HFFc6 (cell line): ENCODE measurements around the gene BOLL. TPM values are rescaled to one million over a fixed set of nuclear protein-coding genes. Genes with fewer than 3 reads are reported as not detected.
A peak's percentile ranks its signal among the peaks of the same experiment; 100 is the strongest.

Experiments
- DNase-seq: peaks from one replicate; pipeline ENCODE4 v3.0.0-alpha.2; 2018
- H3K27ac Mint-ChIP-seq: 2 replicates; pipeline ENCODE4 v1.8.0; 2020; ENCODE audit warnings: mild to moderate bottlenecking, mixed read lengths
- H3K27me3 Mint-ChIP-seq: 2 replicates; pipeline ENCODE4 v1.8.0; 2021; ENCODE audit warnings: mild to moderate bottlenecking, moderate library complexity, mixed read lengths; ENCODE audit not compliant: insufficient read depth
- H3K36me3 Mint-ChIP-seq: 2 replicates; pipeline ENCODE4 v1.8.0; 2021; ENCODE audit warnings: low read depth, mixed read lengths
- H3K4me1 Mint-ChIP-seq: 2 replicates; pipeline ENCODE4 v1.8.0; 2020; ENCODE audit warnings: low read depth, mixed read lengths
- H3K4me3 Mint-ChIP-seq: 2 replicates; pipeline ENCODE4 v1.8.0; 2020; ENCODE audit warnings: mild to moderate bottlenecking, moderate library complexity, mixed read lengths
- H3K9me3 Mint-ChIP-seq: 2 replicates; pipeline ENCODE4 v1.8.0; 2020; ENCODE audit warnings: mild to moderate bottlenecking, mixed read lengths
- total RNA-seq, 6 experiments: library from RNA; stranded (reverse); fragmentation: NEBNext Ultra II Directional; extraction: Animal tissue kit (Norgen Biotek cat#: 25700); gene quantifications; 2 replicates in 1 of 6; 3 replicates in 5 of 6; pipeline ENCODE4 v1.2.3, GENCODE V29; 2021
- TF ChIP-seq, protein P1 (sequence below): fragments of 200-600 bp; sonication (generic); IDR thresholded peaks from 2 replicates; pipeline ENCODE4 v1.5.0; 2021; ENCODE audit warnings: antibody characterized with exemption, mild to moderate bottlenecking

Gene BOLL
- total RNA-seq, 6 experiments from 2014 or later = not detected

DNA sequence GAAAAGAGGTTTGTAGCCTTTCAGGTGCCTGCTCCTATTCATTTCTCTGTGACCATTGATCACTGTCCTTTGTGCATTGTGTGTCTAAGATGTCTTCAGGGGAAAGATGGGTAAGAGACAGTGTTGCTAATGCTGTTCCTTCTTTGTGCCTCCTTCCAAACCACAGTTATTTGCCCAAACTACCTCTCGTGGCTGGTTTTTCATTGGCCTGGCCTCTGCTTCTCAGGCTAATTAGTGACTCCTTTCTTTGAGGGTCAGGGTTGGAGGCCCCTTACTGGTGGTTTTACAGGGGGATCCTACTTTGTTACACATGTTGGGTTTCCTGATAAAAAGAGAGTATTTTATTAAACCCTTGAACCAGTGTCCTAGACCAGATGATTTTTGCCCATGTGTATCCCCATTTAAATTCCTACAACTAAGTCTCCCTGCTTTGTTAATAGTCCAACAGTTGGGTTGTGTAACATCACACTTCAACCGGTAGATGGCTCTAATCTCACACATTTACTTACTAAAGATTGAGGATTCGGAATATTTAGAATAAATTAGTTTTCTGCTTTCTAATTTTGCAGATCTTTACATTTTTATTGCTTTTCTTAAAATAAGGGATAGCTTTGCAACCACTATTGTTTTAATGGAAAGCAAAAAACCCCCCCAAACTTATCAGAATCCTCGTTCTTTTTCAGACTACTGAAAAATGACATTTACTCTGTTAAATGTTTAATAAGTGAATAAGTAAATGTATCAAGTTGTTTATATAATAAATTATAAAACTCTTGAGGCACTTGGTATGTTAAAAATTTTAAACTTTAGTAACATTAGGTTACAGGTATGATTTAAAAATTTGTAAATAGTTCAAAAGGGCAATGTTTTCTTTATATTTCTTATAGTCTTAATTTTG, 77.6 kb downstream of the BOLL start:
- H3K27me3 Mint-ChIP-seq = no peaks in the 10 kb centered on the region
- peak overlapping the region; percentile 89 for H3K4me3 Mint-ChIP-seq
- H3K9me3 Mint-ChIP-seq = no peaks in the 10 kb centered on the region
- H3K36me3 Mint-ChIP-seq = peaks cover 3% of the 10 kb centered on the region; the same call in 1 of the 2 replicates
- peak overlapping the region; percentile 33; the same call in 1 of the 2 replicates for H3K27ac Mint-ChIP-seq
- DNase-seq = peak; percentile 65
- peaks cover 55% of the 10 kb centered on the region for H3K4me1 Mint-ChIP-seq
- TF ChIP-seq, protein P1, sequence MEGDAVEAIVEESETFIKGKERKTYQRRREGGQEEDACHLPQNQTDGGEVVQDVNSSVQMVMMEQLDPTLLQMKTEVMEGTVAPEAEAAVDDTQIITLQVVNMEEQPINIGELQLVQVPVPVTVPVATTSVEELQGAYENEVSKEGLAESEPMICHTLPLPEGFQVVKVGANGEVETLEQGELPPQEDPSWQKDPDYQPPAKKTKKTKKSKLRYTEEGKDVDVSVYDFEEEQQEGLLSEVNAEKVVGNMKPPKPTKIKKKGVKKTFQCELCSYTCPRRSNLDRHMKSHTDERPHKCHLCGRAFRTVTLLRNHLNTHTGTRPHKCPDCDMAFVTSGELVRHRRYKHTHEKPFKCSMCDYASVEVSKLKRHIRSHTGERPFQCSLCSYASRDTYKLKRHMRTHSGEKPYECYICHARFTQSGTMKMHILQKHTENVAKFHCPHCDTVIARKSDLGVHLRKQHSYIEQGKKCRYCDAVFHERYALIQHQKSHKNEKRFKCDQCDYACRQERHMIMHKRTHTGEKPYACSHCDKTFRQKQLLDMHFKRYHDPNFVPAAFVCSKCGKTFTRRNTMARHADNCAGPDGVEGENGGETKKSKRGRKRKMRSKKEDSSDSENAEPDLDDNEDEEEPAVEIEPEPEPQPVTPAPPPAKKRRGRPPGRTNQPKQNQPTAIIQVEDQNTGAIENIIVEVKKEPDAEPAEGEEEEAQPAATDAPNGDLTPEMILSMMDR = peak; percentile 86

DNA sequence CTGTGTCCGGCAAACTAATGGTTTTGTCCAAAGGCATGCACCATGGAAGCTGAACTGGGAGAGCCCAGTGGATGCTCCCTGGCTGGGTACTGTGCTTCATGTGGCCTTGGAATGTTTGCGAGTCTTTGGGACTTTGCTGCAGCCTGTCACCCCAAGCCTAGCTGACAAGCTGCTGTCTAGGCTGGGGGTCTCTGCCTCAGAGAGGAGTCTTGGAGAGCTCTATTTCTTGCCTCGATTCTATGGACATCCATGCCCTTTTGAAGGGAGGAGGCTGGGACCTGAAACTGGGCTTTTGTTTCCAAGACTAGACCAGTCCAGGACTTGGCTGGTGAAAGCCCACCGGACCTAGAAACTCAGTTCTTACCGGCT, 78.3 kb downstream of the BOLL start:
- H3K4me3 Mint-ChIP-seq = peak overlapping the region; percentile 89
- H3K9me3 Mint-ChIP-seq = no peaks in the 10 kb centered on the region
- DNase-seq = no peak
- peaks cover 3% of the 10 kb centered on the region; the same call in 1 of the 2 replicates for H3K36me3 Mint-ChIP-seq
- TF ChIP-seq, protein P1 = no peak
- H3K27me3 Mint-ChIP-seq = no peaks in the 10 kb centered on the region
- H3K27ac Mint-ChIP-seq = no peak overlapping the region; the same call in 1 of the 2 replicates
- H3K4me1 Mint-ChIP-seq = peaks cover 55% of the 10 kb centered on the region

DNA sequence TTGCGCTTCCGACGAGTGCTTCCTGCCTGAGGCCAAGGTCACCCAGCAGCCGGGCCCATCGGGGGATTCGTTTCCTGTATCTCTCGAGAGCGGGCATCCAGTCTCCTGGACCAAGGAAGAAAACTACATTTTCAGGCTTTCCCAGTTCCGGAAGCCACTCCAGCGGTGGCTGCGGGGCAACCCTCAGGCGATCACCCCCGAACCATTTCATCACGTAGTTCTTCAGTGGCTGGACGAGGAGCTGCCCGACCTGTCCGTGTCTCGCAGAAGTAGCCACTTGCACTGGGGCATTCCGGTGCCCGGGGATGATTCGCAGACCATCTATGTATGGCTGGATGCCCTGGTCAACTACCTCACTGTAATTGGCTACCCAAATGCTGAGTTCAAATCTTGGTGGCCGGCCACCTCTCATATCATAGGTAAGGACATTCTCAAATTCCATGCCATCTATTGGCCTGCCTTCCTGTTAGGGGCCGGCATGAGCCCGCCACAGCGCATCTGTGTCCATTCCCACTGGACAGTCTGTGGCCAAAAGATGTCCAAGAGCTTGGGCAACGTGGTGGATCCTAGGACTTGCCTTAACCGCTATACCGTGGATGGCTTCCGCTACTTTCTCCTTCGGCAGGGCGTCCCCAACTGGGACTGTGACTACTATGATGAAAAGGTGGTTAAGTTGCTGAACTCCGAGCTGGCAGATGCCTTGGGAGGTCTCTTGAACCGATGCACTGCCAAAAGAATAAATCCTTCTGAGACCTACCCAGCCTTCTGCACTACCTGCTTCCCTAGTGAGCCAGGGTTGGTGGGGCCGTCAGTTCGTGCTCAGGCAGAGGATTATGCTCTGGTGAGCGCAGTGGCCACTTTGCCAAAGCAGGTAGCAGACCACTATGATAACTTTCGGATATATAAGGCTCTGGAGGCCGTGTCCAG, 78.9 kb downstream of the BOLL start:
- H3K27ac Mint-ChIP-seq = peak overlapping the region; percentile 76
- H3K4me3 Mint-ChIP-seq = peak overlapping the region; percentile 89
- TF ChIP-seq, protein P1 = no peak
- no peaks in the 10 kb centered on the region for H3K27me3 Mint-ChIP-seq
- DNase-seq = no peak
- H3K4me1 Mint-ChIP-seq = peaks cover 49% of the 10 kb centered on the region
- no peaks in the 10 kb centered on the region for H3K9me3 Mint-ChIP-seq
- H3K36me3 Mint-ChIP-seq = no peaks in the 10 kb centered on the region; the same call in 1 of the 2 replicates

DNA sequence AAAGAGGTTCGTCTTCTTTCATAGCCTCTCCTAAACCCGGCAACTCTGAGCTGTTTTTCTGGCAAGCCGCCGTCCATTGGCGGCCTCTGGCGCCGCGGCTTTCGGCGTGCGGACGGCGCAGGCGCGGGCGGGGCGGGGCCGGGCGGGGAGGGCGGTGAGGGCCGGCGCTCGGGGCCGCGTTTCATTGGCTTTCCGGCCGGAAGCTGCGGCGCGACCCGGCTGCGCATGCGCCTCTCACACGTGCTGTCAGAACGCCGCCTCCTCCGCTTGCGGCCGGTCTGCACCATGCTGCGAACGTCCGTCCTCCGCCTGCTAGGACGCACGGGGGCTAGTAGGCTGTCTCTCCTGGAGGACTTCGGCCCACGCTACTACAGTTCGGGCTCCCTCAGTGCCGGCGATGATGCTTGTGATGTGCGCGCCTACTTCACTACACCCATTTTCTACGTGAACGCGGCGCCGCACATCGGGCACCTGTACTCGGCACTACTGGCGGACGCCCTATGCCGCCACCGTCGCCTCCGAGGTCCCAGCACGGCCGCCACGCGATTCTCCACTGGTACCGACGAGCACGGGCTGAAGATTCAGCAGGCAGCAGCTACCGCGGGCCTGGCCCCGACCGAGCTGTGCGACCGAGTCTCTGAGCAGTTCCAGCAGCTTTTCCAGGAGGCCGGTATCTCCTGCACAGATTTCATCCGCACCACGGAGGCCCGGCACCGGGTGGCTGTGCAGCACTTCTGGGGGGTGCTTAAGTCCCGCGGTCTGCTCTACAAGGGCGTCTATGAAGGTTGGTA, 79.8 kb downstream of the BOLL start, which contains the start of gene MARS2:
Gene MARS2, plus strand, starts transcription at position 249 of the 791 bp plus-strand sequence. Its CDS starts 37 bp downstream, at position 286.
- peak; percentile 89 for DNase-seq
- TF ChIP-seq, protein P1 = no peak
- peak within 1 kb of the TSS; percentile 89 for H3K4me3 Mint-ChIP-seq
- no peaks in the 10 kb centered on the region; the same call in 1 of the 2 replicates for H3K36me3 Mint-ChIP-seq
- H3K27me3 Mint-ChIP-seq = no peaks in the 10 kb centered on the region
- no peaks in the 10 kb centered on the region for H3K9me3 Mint-ChIP-seq
- H3K27ac Mint-ChIP-seq = peak within 1 kb of the TSS; percentile 81
- peaks cover 47% of the 10 kb centered on the region for H3K4me1 Mint-ChIP-seq
